Keratinocyte (primary cell): ENCODE results near the gene LRRC8D. TPM values are rescaled to one million over a fixed set of nuclear protein-coding genes. Genes with fewer than 3 reads are reported as not detected.

Experiments
- DNase-seq: peaks from one replicate; pipeline ENCODE4 v3.0.0-alpha.2; 2011; ENCODE audit warnings: low read depth, missing footprints, low spot score
- FAIRE-seq: peaks from 2 replicates; lab custom pipeline; 2011; peaks lifted over from hg19 to GRCh38; lab: Jason Lieb, UNC
- H2AFZ ChIP-seq: 2 replicates; pipeline ENCODE4 v1.6.0; 2012; ENCODE audit warnings: low read length, control low read depth, inconsistent platforms; ENCODE audit not compliant: control insufficient read depth
- H3K27ac ChIP-seq: 2 replicates; pipeline ENCODE4 v1.5.1; 2011; ENCODE audit warnings: low read length; ENCODE audit not compliant: control insufficient read depth, insufficient read depth
- H3K27me3 ChIP-seq: 3 replicates; pipeline ENCODE4 v1.6.0; 2011; ENCODE audit warnings: low read length; ENCODE audit not compliant: control insufficient read depth, insufficient read depth; ENCODE audit errors: extremely low read depth
- H3K36me3 ChIP-seq, 2 experiments: 2 replicates in 1 of 2; 3 replicates in 1 of 2; pipeline ENCODE4 v1.5.1; 2011; ENCODE audit warnings: low read length in 2 of 2, mild to moderate bottlenecking in 1 of 2; ENCODE audit not compliant: control insufficient read depth in 2 of 2, insufficient read depth in 2 of 2; ENCODE audit errors: extremely low read depth in 1 of 2
- H3K4me1 ChIP-seq: 3 replicates; pipeline ENCODE4 v1.5.1; 2011; ENCODE audit warnings: low read length; ENCODE audit not compliant: control insufficient read depth, insufficient read depth; ENCODE audit errors: extremely low read depth
- H3K4me2 ChIP-seq: 3 replicates; pipeline ENCODE4 v1.6.0; 2011; ENCODE audit warnings: low read depth, low read length; ENCODE audit not compliant: control insufficient read depth, insufficient read depth; ENCODE audit errors: extremely low read depth
- H3K4me3 ChIP-seq, 3 experiments: fragments of 200-600 bp in 1 of 3; sonication (generic) in 1 of 3; 2 replicates in 2 of 3; 3 replicates in 1 of 3; pipeline ENCODE4 v1.5.1; 2011 to 2016; ENCODE audit warnings: low read length in 3 of 3, mild to moderate bottlenecking in 3 of 3, control low read depth in 2 of 3, inconsistent platforms in 1 of 3, low read depth in 1 of 3, mixed read lengths in 1 of 3, mixed run types in 1 of 3, moderate library complexity in 1 of 3; ENCODE audit not compliant: control insufficient read depth in 2 of 3, insufficient read depth in 2 of 3; ENCODE audit errors: extremely low read depth in 1 of 3
- H3K79me2 ChIP-seq: 2 replicates; pipeline ENCODE4 v1.6.0; 2012; ENCODE audit warnings: low read length; ENCODE audit not compliant: control insufficient read depth, insufficient read depth
- H3K9ac ChIP-seq: 3 replicates; pipeline ENCODE4 v1.6.0; 2011; ENCODE audit warnings: low read length; ENCODE audit not compliant: control insufficient read depth, insufficient read depth; ENCODE audit errors: extremely low read depth
- H3K9me1 ChIP-seq: 3 replicates; pipeline ENCODE4 v1.6.0; 2011; ENCODE audit warnings: low read length; ENCODE audit not compliant: control insufficient read depth, insufficient read depth; ENCODE audit errors: extremely low read depth
- H3K9me3 ChIP-seq: 2 replicates; pipeline ENCODE4 v1.5.1; 2012; ENCODE audit warnings: low read depth, low read length; ENCODE audit not compliant: control insufficient read depth
- H4K20me1 ChIP-seq: 3 replicates; pipeline ENCODE4 v1.6.0; 2011; ENCODE audit warnings: low read length; ENCODE audit not compliant: control insufficient read depth, insufficient read depth; ENCODE audit errors: extremely low read depth
- EZH2 ChIP-seq: IDR thresholded peaks from one replicate; pipeline ENCODE4 v1.6.1; 2012; ENCODE audit warnings: inconsistent platforms, mild to moderate bottlenecking, low read length, moderate library complexity
- dilution Hi-C: fragments of 300-500 bp; cut with MboI; formaldehyde crosslinking; loops from one replicate; pipeline ENCODE4 v1.7.0; 2020; ENCODE audit warnings: low sequenced_read_pairs; ENCODE audit not compliant: extremely low pct_ligation_motif_present
- polyA plus RNA-seq, 5 experiments: library from polyadenylated mRNA; depleted of rRNA in 3 of 5; stranded (reverse) in 3 of 5; stranded (forward) in 1 of 5; unstranded in 1 of 5; fragments of >200 nt; gene quantifications; 1 replicate in 1 of 5; 2 replicates in 3 of 5; 3 replicates in 1 of 5; pipeline versions ENCODE4 v1.2.1 to v1.2.3, GENCODE V29; 2011 to 2012; ENCODE audit warnings: missing spikeins in 2 of 5, low read depth in 1 of 5, low replicate concordance in 1 of 5
- TF ChIP-seq, protein P1 (sequence below), 3 experiments: IDR thresholded peaks in 1 of 3; conservative IDR thresholded peaks in 1 of 3; optimal IDR thresholded peaks in 1 of 3; 2 replicates in 2 of 3; 3 replicates in 1 of 3; pipeline versions ENCODE3 to v1.5.1; 2011; ENCODE audit warnings: low read length in 3 of 3, mild to moderate bottlenecking in 3 of 3, moderate library complexity in 2 of 3, control low read depth in 1 of 3, inconsistent platforms in 1 of 3; ENCODE audit not compliant: insufficient read depth in 2 of 3; ENCODE audit errors: extremely low read depth in 1 of 3

Gene LRRC8D
- polyA plus RNA-seq, 1 donor (not counting 4 experiments of a cell fraction or from before 2014, with no cell fraction given) = 54.7 TPM

DNA sequence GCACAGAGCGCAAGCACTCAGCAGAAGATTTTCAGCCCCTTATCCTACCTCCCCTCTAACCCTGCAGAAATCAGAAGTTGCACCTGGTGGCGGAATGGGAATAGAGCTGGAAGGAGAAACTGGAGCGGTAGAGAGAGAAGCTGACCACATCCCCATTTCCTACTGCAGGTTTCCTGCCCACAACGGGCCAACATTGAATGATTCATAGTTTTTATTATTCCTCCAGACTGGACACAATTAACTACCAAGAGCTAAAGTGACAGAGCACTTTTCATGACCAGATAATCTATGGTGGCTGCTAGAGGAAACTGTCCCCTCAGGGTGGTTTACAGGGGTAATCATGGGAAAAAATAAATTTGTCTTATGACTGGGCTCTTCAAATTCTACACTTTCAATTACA is 21.3 kb upstream of the LRRC8D start:
- TF ChIP-seq EZH2 = no peak
- TF ChIP-seq, protein P1, sequence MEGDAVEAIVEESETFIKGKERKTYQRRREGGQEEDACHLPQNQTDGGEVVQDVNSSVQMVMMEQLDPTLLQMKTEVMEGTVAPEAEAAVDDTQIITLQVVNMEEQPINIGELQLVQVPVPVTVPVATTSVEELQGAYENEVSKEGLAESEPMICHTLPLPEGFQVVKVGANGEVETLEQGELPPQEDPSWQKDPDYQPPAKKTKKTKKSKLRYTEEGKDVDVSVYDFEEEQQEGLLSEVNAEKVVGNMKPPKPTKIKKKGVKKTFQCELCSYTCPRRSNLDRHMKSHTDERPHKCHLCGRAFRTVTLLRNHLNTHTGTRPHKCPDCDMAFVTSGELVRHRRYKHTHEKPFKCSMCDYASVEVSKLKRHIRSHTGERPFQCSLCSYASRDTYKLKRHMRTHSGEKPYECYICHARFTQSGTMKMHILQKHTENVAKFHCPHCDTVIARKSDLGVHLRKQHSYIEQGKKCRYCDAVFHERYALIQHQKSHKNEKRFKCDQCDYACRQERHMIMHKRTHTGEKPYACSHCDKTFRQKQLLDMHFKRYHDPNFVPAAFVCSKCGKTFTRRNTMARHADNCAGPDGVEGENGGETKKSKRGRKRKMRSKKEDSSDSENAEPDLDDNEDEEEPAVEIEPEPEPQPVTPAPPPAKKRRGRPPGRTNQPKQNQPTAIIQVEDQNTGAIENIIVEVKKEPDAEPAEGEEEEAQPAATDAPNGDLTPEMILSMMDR (optimal IDR thresholded peaks at IDR 0.05 in 1 of 3, IDR thresholded peaks at IDR 0.05 in 1 of 3, conservative IDR thresholded peaks at IDR 0.05 in 1 of 3; ENCODE audit: extremely low read depth in 1 of 3, insufficient read depth in 2 of 3, low read length in 3 of 3) = no peak
- no peaks in the 10 kb centered on the region for H3K79me2 ChIP-seq
- no peak for FAIRE-seq

GRCh38 chr1:89800022-89800655 is 20.7 kb upstream of the LRRC8D start:
- H3K79me2 ChIP-seq = no peaks in the 10 kb centered on the region
- dilution Hi-C loops = no loop called here
- H3K9me3 ChIP-seq = no peaks in the 10 kb centered on the region
- DNase-seq (no peak), FAIRE-seq (no peak)
- H3K36me3 ChIP-seq = no peaks in the 10 kb centered on the region
- no peak for TF ChIP-seq EZH2
- TF ChIP-seq, protein P1 (optimal IDR thresholded peaks at IDR 0.05 in 1 of 3, IDR thresholded peaks at IDR 0.05 in 1 of 3, conservative IDR thresholded peaks at IDR 0.05 in 1 of 3; ENCODE audit: extremely low read depth in 1 of 3, insufficient read depth in 2 of 3, low read length in 3 of 3) = no peak
- no peaks in the 10 kb centered on the region for H3K27me3 ChIP-seq
- no peak overlapping the region for H3K4me2 ChIP-seq
- H3K4me3 ChIP-seq = no peak overlapping the region
- H3K9me1 ChIP-seq = no peaks in the 10 kb centered on the region
- no peak overlapping the region for H2AFZ ChIP-seq
- no peak overlapping the region for H3K27ac ChIP-seq
- no peak overlapping the region for H3K9ac ChIP-seq
- H3K4me1 ChIP-seq = no peaks in the 10 kb centered on the region
- no peaks in the 10 kb centered on the region for H4K20me1 ChIP-seq

More for the DNA sequence above, 21.3 kb upstream of the LRRC8D start:
- H3K4me1 ChIP-seq = no peaks in the 10 kb centered on the region
- no peak overlapping the region for H3K27ac ChIP-seq
- no peak overlapping the region for H3K4me3 ChIP-seq
- no peak overlapping the region for H2AFZ ChIP-seq
- no peak overlapping the region for H3K9ac ChIP-seq
- DNase-seq = no peak
- no peaks in the 10 kb centered on the region for H3K9me3 ChIP-seq
- H3K27me3 ChIP-seq = no peaks in the 10 kb centered on the region
- no peaks in the 10 kb centered on the region for H4K20me1 ChIP-seq
- dilution Hi-C loops = no loop called here
- no peaks in the 10 kb centered on the region for H3K36me3 ChIP-seq
- no peak overlapping the region for H3K4me2 ChIP-seq
- no peaks in the 10 kb centered on the region for H3K9me1 ChIP-seq
